Spleen (tissue), 11 donors: Measurements from ENCODE around the gene TMEM115. TPM values are rescaled to one million over a fixed set of nuclear protein-coding genes. Genes with fewer than 3 reads are reported as not detected.

Experiments used
- DNase-seq: peaks from one replicate; pipeline ENCODE4 v3.0.0-alpha.2; 2020
- H3K27ac ChIP-seq, 8 donors: fragments of 200-600 bp; sonication (generic) in 7 of 8; 1 replicate in 4 of 8; 2 replicates in 4 of 8; pipeline versions ENCODE4 v1.5.0 to v1.8.0; 2016 to 2021; ENCODE audit warnings: inconsistent platforms in 4 of 8, mild to moderate bottlenecking in 4 of 8, moderate library complexity in 1 of 8
- H3K27me3 ChIP-seq, 7 donors: fragments of 200-600 bp; sonication (generic) in 6 of 7; replicated peaks in 1 of 7; 1 replicate in 4 of 7; 2 replicates in 3 of 7; pipeline versions ENCODE4 v1.5.0 to v1.8.0; 2016 to 2021; ENCODE audit warnings: inconsistent platforms in 3 of 7, mild to moderate bottlenecking in 1 of 7
- H3K36me3 ChIP-seq, 6 donors: fragments of 200-600 bp; sonication (generic) in 5 of 6; 1 replicate in 4 of 6; 2 replicates in 2 of 6; pipeline versions ENCODE4 v1.5.0 to v1.8.0; 2016 to 2021; ENCODE audit warnings: inconsistent platforms in 2 of 6
- H3K4me1 ChIP-seq, 6 donors: fragments of 200-600 bp; sonication (generic) in 5 of 6; 1 replicate in 3 of 6; 2 replicates in 3 of 6; pipeline versions ENCODE4 v1.5.0 to v1.8.0; 2016 to 2021; ENCODE audit warnings: inconsistent platforms in 3 of 6
- H3K4me3 ChIP-seq, 8 donors: fragments of 200-600 bp; sonication (generic) in 7 of 8; 1 replicate in 4 of 8; 2 replicates in 4 of 8; pipeline versions ENCODE4 v1.5.0 to v1.8.0; 2016 to 2021; ENCODE audit warnings: inconsistent platforms in 4 of 8, mild to moderate bottlenecking in 4 of 8, moderate library complexity in 2 of 8
- H3K9me3 ChIP-seq, 8 donors: fragments of 200-600 bp; sonication (generic) in 7 of 8; 1 replicate in 4 of 8; 2 replicates in 4 of 8; pipeline versions ENCODE4 v1.5.0 to v1.8.0; 2016 to 2021; ENCODE audit warnings: inconsistent platforms in 4 of 8
- CTCF ChIP-seq, 11 experiments: fragments of 200-600 bp in 7 of 11; fragments of 450-650 bp in 4 of 11; sonication (generic) in 4 of 11; IDR thresholded peaks in 8 of 11; conservative IDR thresholded peaks in 3 of 11; 1 replicate in 7 of 11; 2 replicates in 4 of 11; pipeline versions ENCODE4 v1.4.0 to v1.8.0; 2016 to 2021; ENCODE audit warnings: antibody characterized with exemption in 11 of 11, inconsistent platforms in 4 of 11, mild to moderate bottlenecking in 1 of 11
- POLR2A ChIP-seq, 3 donors: fragments of 450-650 bp; IDR thresholded peaks; one replicate each; pipeline ENCODE4 v1.5.1; 2017; ENCODE audit warnings: antibody characterized with exemption in 3 of 3, mild to moderate bottlenecking in 1 of 3
- POLR2AphosphoS5 ChIP-seq, 3 donors: sonication (generic); formaldehyde crosslinking; IDR thresholded peaks; one replicate each; pipeline ENCODE4 v1.5.1; 2017; ENCODE audit warnings: antibody characterized with exemption in 3 of 3
- WGBS, 5 donors: extraction: QIAGEN DNeasy Blood & Tissue Kit in 3 of 5; methylation state at CpG; one replicate each; pipeline versions ENCODE4 v1.1.5 to v1.1.7; 2013 to 2018; 5-methylcytosine and 5-hydroxymethylcytosine counted together
- intact Hi-C: fragments of 100-400 bp; cut with DNase I; formaldehyde crosslinking; loops from one replicate; pipeline ENCODE4 v1.15.0; 2023; ENCODE audit warnings: low total_unique reads
- polyA plus RNA-seq, 3 donors: library from polyadenylated mRNA; stranded (reverse); fragments of 200-250 nt; gene quantifications; one replicate each; pipeline ENCODE4 v1.2.1, GENCODE V29; 2013
- total RNA-seq, 7 donors: library from RNA; depleted of rRNA in 3 of 7; stranded (reverse); fragments of >200 nt in 3 of 7; fragmentation: NEBNext Ultra II Directional in 4 of 7; extraction: Animal tissue kit (Norgen Biotek cat#: 25700) in 4 of 7; gene quantifications; one replicate each; pipeline versions ENCODE4 v1.1.0 to v1.2.1, GENCODE V29; 2016 to 2021
- donor health status: healthy with polysubstance abuse.
- donor health status: DM: no; HTN: no; CAD: no; lungs with moderate emphysema.
- donor health status: DM: no; HTN: no; CAD: no.
- donor health status: Bipolar disorder and iron deficiency.
- donor health status: healthy.
- donor health status: DM: no; HTN: no; CAD: no.
- donor health status: DM: yes; HTN: yes; CAD: no.

The TMEM115 gene
- total and polyA plus RNA-seq, 10 donors, result 14.0 to 49.2 (median 28.9) TPM

- TF ChIP-seq CTCF (IDR thresholded peaks at IDR 0.05 in 8 of 11, conservative IDR thresholded peaks at IDR 0.05 in 3 of 11) (no peak), POLR2AphosphoS5 (IDR thresholded peaks at IDR 0.05) (peak in 2 of 3 donors; percentile 46 to 67)
- H3K4me1 ChIP-seq, result peaks cover 48 to 98% (median 65%) of the 10 kb centered on the region in 6 donors
- H3K4me3 ChIP-seq, result no peak overlapping the region
- peak overlapping the region in 1 of 8 donors; percentile 99 for H3K27ac ChIP-seq
- peaks cover 0 to 73% (median 39%) of the 10 kb centered on the region in 6 donors for H3K36me3 ChIP-seq
- intact Hi-C loops, result no loop called here
- H3K9me3 ChIP-seq, result no peaks in the 10 kb centered on the region
- DNase-seq, result peak; percentile 64
- no peaks in the 10 kb centered on the region for H3K27me3 ChIP-seq
- WGBS, 5 donors, result 92 to 97% (median 95%) methylated on average over 15 to 19 of the region's 19 CpGs
Measured at GRCh38 chr3:50331364-50331907, 27.9 kb downstream of the TMEM115 start.

GRCh38 chr3:50330330-50330729, 29.0 kb downstream of the TMEM115 start:
- intact Hi-C loops, result no loop called here
- Histone ChIP-seq H3K4me3 (no peak overlapping the region), H3K27ac (peak overlapping the region in 1 of 8 donors; percentile 21), H3K27me3 (no peaks in the 10 kb centered on the region), H3K4me1 (peaks cover 38 to 98% (median 65%) of the 10 kb centered on the region in 6 donors), H3K9me3 (no peaks in the 10 kb centered on the region), H3K36me3 (peaks cover 0 to 78% (median 49%) of the 10 kb centered on the region in 6 donors)
- 93 to 100% (median 95%) methylated on average over 4 to 10 of the region's 10 CpGs for WGBS, 5 donors
- DNase-seq, result peak; percentile 69
- no peak for TF ChIP-seq CTCF (IDR thresholded peaks at IDR 0.05 in 8 of 11, conservative IDR thresholded peaks at IDR 0.05 in 3 of 11)
- peak in 2 of 3 donors; percentile 43 to 61 for TF ChIP-seq POLR2AphosphoS5 (IDR thresholded peaks at IDR 0.05)

GRCh38 chr3:50327943-50328691, 31.2 kb downstream of the TMEM115 start, which contains the start of gene TUSC2:
Gene TUSC2, minus strand, starts transcription at chr3:50328223. Its CDS starts 124 bp downstream, at chr3:50328099.
- peak within 1 kb of the TSS; percentile 74 to 100 (median 97) for H3K4me3 ChIP-seq
- H3K9me3 ChIP-seq, result no peaks in the 10 kb centered on the region
- H3K36me3 ChIP-seq, result peaks cover 0 to 68% (median 50%) of the 10 kb centered on the region in 6 donors
- intact Hi-C loops, result loop anchor here (10.0 kb wide), 1 partner anchor 93 kb away; the partner anchor contains the start of gene GNAI2
- WGBS, 5 donors, result 3 to 8% (median 3%) methylated on average over 12 to 55 of the region's 55 CpGs
- peak; percentile 94 to 98 (median 96) for TF ChIP-seq POLR2AphosphoS5 (IDR thresholded peaks at IDR 0.05)
- no peak for TF ChIP-seq POLR2A (IDR thresholded peaks at IDR 0.05)
- peak in 4 of 11 experiments; percentile 15 to 22 (median 20) for TF ChIP-seq CTCF (IDR thresholded peaks at IDR 0.05 in 8 of 11, conservative IDR thresholded peaks at IDR 0.05 in 3 of 11)
- no peaks in the 10 kb centered on the region for H3K27me3 ChIP-seq
- peak; percentile 98 for DNase-seq
- H3K27ac ChIP-seq, result peak within 1 kb of the TSS; percentile 74 to 93 (median 86)
- peaks cover 34 to 98% (median 65%) of the 10 kb centered on the region in 6 donors for H3K4me1 ChIP-seq

- WGBS, 5 donors, result 50 to 88% (median 74%) methylated on average over 2 to 4 of the region's 4 CpGs
- Histone ChIP-seq H3K36me3 (peaks cover 0 to 58% (median 43%) of the 10 kb centered on the region in 6 donors), H3K27me3 (no peaks in the 10 kb centered on the region), H3K9me3 (no peaks in the 10 kb centered on the region), H3K27ac (peak overlapping the region in 4 of 8 donors; percentile 85 to 93 (median 90)), H3K4me1 (peaks cover 36 to 98% (median 67%) of the 10 kb centered on the region in 6 donors), H3K4me3 (peak overlapping the region; percentile 74 to 100 (median 97))
- DNase-seq, result peak; percentile 66
- intact Hi-C loops, result loop anchor here (10.0 kb wide), 1 partner anchor 92 kb away; the partner anchor contains the start of gene GNAI2
- TF ChIP-seq POLR2A (IDR thresholded peaks at IDR 0.05), result no peak
- no peak for TF ChIP-seq POLR2AphosphoS5 (IDR thresholded peaks at IDR 0.05)
- no peak for TF ChIP-seq CTCF (IDR thresholded peaks at IDR 0.05 in 8 of 11, conservative IDR thresholded peaks at IDR 0.05 in 3 of 11)
Measured at GRCh38 chr3:50327129-50327528, 32.2 kb downstream of the TMEM115 start.
